Measurements from ENCODE around the gene FRMD4A.

Gene FRMD4A

DNA sequence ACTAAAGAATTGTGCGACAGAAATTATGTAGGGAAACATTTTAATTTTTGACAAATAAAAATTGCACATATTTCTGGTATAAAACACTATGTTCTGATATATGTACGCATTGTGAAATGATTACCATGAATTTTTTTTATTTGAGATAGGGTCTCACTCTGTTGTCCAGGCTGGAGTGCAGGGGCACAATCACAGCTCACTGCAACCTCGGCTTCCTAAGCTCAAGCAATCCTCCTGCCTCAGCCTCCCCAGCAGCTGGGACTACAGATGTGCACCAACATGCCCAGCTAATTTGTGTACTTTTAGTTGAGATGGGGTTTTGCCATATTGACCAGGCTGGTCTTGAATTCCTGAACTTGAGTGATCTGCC, 149.2 kb downstream of the FRMD4A start:
- DNase-seq, result no peak

DNA sequence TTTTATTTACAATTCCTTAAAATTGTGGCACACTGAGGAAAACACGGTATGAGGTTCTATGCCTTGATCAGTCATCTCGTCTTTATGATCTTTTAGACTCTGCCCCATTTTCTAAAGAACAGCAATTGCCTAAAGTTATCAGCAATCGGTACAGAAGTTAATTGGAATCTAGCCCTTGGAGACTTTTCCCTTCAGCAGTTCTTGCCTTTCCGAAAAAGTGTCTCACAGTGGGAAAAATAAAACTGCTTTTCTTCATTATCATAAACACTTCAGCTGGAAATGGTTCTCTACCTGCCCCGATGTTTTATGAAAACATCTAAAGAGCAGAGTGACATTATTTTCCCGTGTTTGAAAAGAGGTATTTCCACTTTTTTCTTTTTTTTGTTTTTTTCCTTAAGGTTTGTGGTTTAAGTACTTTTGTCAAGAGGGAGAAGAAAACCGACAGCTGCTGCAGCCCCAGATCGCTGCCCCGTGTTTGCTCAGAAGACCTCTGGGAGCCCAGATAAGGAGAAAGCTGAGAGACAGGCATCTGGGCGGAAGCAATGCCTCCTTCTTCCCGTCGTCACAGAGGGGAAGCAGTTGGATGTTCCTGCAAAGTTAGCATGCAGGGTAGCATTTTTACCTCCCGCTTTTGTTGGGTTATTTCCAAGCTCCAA, 149.7 kb downstream of the FRMD4A start:
- DNase-seq, result no peak

DNA sequence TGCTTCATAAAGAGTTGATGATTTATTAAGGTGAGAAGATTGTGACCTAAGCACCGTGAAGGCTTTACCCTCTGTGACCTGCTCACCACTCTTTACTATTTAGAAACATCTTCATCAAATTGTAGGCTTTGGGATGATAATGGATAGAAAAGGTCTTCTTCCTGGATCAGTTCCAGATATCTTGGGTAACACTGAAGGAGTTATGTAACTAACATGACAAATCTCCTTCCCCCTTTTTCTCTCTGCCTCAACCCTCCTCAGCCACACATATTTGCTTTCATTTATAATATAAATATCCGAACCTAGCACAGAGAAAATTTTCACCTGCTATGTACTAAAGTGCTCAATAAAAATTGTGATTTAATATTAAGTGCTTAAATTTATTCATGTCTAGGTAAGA, 151.5 kb downstream of the FRMD4A start:
- DNase-seq, result no peak

DNA sequence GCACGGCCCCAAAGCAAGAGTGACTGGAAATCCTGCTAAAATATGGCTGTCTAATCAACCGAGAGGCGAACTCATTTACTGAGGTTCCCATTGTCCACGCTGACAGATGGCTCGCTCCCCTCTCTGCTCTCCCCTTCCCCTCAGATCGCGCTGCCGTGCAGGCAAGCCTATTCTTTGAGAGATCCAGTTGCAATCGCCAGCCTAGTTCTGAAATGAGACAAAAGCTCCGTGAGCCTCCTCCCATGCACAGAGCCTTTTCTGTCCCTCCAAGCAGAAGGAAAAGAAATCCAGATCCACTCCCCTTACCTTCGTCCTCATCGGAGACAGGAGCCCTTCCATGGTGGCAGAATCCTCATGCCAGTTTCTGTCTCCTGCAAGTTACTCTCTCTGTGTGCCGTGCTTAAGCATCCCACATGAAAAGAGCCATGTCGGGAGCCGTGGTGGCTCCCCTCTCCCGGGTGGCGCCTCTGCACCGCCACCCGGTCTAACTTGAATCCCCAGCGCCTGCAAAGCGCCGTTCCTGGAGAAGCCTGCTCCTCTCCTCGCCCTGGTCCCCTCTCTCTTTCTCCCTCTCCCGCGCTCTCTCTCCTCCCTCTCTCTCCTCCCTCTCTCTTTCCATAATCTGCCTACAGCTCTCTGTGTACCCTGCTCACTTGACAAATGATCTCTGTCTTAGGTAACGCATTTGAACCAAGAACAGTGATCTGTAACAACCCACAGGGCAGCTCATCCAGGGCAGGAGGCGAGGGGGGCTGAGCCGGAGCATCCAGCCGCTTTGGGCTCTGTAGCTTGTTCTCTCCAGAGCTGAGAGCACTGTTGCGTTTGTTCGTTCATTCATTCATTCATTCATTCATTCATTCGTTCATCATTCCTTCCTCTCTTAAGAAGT, 156.8 kb downstream of the FRMD4A start:
- no peak for DNase-seq

DNA sequence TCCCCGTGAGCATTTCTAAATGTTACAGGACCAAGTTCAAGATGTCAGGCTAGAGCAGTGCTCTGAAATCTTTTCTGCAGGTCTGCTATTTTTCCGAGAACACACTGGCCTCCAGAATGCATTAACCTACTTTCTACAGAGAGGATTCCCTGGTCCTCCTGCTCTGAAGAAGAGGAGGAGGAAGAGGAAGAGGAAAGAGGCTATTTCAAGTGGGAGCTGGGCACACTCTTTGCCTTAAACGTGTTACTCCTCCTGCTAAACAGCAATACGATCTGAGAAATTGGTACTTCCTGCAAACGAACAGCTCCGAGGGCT, 157.4 kb downstream of the FRMD4A start:
- peak in 1 of 5 donors; percentile 2 for DNase-seq

DNA sequence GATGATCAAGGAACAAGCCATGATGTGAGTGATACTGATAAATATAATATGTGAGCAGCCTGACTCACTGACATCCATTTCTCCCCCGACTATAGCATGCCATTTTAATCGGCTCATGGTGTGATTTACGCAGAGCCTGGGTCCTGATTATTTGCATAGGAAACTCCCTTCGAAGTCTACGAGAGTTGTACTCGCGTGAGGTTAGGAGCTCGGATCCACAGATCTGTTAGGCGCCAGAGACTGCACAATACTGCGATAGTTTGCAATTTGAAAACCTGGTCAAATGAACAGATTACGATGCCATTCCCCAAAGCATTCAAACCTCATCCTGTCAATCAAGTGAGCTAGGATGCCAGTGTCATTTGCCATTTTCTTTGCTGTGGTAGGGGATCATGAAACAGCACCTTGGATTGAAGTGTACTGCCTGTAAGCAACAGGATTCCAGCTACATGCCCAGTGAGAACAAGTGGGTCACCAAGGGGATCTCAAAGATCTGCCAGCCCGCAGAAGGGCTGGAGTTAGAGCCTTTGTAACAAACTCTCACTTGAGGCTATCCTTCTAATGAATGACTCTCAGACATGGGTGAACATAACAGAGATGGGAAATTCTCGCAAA, 158.3 kb downstream of the FRMD4A start:
- DNase-seq, result no peak

DNA sequence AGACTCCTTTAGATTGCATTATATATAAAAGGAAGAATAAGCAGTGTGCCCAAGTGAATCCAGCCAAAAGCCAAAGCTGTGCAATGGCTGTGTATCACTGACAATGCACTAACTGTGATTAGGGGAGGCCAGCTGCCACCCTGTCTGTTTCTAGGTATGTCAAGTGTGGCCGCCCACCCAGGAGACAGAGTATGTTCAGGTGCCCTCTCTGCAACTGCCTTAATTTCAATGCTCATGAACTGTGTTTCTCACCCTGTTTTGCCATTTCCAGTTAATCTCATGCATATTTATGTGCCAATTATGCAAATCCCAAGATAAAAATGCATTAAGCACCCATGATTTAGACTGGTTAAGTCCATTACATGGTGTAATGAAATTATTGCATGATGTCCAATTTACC, 159.4 kb downstream of the FRMD4A start:
- DNase-seq, result no peak

DNA sequence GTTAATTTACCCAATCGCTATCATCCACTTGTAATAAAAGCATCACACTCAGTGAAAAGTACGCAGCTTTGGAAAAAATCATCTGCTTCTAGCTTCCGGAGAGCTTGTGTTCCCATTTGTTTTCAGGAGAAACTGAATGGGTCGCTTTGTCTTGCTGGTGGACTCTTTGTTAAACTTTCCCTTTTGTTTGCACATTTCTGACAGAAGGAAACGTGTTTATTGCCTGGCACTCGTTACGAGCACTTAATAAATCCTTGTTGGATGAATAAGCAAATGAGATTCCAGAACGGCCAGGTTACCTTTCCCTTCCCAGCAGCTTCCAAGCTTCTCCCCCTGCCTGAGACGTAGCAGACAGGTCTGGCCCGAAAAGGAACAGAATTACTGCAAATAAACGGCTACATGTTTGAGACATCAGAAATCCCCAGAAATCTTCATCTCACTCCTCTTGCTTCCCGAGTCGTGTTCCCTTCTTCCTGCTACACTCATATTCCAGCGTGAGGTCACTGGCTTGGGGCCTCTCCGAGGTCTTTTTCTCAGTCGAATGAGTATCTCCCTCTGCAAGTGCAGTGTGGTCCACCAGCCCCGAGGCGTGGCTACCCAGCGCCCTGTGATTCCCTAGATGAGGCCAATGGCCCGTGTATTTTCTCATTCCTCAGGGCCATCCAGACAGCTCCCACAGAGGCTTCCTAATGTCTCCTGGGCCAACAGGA, 167.2 kb downstream of the FRMD4A start:
- no peak for DNase-seq

DNA sequence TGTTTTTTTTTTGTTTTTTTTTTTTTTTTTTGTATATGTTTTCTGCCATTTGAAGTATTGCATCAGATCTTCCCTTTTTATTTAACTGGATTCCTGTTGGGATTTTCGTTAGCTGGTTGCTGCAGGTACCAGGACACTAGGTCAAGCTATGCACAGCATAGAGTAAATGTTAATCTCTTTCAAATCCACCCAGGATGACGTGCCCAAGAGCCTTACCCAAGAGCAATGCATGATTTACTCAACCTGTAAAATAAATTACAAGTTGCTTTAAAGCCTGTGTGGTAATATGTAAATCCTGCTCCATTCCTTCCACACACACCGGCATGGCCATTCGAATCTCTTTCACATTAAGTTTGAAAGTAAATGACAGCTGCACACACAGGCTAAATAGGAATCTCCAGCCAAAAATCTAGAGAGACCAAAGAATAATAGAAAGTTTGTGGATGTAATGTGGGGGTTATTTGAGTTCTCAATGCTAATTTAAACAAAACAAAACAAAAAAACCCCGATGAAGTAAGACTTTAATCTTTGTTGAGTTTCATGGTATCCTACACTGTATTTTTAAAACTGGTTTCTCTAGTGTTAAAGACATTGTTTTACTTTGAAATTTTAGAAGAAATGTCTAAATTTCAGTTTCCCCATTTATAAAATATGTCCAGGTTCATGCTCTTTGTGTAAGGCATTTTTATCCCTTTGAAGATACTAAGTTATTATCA, 167.9 kb downstream of the FRMD4A start:
- DNase-seq, result no peak

DNA sequence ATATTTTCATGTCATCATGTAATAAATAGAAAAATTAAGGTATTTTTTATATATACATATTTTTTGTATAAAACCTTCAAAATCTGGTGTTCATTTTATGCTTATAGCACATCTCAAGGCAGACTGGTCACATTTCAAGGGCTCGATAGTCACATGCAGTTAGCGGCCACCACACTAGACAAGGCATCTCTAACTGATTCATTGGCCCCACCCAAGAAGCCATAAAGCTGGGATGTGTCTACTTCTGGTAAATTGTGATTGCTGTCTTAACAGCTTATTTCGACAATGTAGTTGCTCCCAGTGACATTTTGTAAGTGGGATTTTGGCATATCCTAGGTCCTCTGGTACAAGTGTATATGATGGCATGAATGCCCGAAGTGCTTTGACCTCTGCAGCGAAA, 168.7 kb downstream of the FRMD4A start:
- DNase-seq, result no peak

DNA sequence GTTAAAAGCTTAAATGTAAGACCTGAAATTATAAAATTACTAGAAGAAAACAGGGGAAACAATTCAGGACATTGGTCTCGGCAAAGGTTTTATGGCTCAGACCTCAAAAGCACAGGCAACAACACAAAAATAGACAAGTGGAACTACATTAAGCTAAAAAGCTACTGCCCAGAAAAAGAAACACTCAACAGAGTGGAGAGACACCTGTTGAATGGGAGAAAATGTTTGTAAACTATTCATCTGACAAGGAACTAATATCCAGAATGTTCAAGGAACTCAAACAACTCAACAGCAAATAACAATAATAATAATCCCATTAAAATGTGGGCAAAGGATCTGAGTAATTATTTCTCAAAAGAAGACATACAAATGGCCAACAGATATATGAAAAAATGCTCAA, 170.4 kb downstream of the FRMD4A start:
- DNase-seq, result no peak

DNA sequence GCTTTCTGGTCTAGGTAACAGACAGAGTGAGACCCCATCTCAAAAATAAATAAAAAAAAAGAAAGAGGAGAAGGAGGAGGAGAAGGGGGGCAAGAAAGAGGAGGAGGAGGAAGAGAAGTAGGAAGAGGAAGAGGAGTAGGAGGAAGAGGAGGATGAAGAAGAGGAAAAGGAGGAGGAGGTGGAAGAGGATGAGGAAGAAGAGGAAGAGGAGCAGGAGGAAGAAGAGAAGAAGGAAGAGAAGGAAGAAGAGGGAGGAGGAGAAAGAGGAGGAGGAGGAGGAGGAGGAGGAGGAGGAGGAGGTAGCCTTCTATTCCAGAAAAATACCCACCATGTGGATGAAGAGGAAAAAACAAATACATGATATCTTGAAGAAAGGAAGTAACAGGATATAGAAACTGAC, 172.1 kb downstream of the FRMD4A start:
- no peak for DNase-seq

DNA sequence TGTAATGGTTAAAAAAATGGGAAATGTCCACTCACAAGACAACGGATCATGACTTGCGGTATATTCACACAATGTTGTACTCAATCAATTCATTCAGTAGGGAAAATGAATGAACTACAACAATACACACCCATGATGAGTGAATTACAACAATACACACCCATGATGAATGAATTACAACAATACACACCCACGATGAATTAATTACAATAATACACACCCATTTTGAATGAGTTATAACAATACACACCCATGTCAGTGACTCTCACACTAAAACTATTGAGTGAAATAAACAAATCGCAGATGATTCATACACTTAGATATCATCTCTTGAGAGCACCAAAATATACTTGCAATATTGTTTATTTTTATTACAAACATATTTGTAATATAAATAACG, 174.6 kb downstream of the FRMD4A start:
- no peak for DNase-seq

DNA sequence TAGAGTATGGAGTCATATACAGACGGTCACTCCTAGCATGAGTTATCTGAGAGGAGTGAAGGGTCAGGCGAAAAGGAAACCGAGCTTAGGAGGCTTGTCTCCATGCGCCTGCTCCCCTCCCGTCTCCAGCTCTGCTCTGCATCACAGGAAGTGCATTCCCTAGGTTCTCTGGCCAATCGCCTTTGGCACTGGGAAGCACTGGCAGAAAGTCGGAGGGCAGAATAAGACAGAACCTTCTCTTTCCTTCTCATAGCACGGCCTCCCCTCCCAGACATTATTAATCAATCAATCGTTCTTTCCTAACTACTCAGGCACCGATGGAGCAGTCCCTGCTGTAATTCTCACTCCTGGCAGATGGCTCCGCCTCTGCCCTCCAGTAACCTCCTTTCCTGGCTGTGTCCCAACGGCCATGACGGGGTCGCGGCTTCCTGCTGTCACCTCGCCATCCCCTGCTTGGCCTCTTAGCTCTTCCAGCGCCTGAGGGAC, 177.1 kb downstream of the FRMD4A start:
- no peak for DNase-seq

DNA sequence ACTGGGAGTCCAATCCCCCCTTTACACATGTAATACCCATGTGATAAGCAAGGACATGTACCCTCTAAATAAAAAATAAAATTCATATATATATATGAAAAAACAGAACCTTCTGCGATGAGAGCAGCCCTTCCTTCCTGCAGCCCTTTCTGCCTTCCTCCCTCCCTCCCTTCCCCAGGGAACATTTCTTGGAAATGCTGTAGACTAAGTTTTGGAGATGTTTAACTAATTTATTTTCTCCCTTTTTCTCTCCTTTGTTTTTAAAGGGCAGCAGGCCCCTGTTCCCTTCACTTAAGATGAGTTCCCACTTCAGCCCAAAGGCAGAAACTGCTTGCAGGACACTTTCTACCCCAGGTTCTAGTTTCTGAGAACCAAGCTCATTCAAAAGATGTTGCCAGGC, 179.2 kb downstream of the FRMD4A start:
- DNase-seq, result no peak

DNA sequence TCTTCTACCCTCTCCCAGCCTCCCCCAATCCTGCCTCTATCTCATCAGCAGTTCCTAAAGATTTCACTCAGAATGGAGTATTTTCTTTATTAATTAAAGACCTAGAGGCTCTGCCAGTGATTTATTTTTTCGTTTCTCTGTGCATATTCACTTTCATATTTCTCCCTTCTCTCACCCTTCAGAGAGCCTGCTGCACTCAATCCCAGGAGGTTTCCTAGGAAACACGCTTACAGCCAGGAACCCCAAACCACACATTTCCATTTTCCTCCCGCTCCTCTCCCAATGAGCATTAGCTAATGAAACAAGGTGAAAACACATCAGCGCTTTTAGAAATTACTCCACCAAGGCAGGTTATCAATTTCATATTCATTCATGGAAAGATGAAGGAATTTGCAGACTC, 180.2 kb downstream of the FRMD4A start:
- DNase-seq, result no peak

DNA sequence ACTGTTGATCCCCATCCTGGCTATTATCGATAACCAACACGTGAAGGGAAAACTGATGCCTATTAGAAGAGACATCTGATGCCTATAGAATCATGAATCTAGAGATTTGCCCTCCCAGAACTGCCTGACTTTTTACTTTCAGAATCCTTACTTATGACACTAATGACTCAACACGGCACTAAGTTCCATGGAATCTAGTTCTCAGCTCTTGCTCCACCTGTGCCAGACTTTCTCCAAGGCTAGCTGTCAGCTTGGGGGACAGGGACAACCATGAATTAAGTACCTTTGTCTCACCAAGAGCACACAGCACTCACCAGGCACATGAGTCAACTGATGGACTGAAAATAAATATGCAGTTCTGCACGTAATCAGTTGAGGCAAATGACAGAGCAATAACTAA, 184.2 kb downstream of the FRMD4A start:
- no peak for DNase-seq

DNA sequence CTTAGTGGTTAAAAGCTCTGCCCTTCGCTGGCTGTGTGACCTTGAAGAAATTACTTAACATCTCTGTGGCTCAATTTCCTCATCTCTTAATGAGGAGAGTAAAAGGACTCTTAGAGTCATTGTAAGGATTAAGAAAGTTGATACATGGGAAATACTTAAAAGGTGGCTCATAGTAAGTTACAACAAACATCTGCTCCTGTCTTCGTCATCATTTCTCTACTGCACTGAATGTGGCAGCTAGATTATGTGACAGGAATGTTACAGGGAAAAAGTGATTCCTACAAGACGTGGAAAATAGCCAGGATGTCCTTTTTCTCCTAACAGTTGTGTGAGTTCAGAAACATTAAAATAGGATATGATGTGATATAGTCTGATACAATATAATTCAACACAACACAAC, 184.7 kb downstream of the FRMD4A start:
- DNase-seq, result no peak

DNA sequence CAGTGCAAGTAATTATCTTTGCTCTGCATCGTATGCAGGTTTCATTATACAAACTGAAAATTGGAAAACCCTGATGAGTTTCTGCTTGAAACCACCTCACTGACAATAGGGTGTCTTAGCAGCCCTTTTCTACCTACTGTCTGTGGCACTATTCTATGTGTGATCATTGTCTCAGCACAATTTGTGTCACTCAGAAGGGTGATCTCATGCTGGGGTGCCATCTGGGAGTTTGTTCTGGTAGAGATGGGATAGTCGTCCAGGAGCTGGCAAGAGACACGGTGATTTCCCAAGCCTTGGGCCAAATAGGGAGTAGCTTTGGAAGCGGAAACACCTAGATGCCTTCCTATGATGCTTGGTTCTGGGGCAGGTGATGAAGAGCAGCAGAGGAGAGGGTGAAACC, 186.3 kb downstream of the FRMD4A start:
- no peak for DNase-seq

DNA sequence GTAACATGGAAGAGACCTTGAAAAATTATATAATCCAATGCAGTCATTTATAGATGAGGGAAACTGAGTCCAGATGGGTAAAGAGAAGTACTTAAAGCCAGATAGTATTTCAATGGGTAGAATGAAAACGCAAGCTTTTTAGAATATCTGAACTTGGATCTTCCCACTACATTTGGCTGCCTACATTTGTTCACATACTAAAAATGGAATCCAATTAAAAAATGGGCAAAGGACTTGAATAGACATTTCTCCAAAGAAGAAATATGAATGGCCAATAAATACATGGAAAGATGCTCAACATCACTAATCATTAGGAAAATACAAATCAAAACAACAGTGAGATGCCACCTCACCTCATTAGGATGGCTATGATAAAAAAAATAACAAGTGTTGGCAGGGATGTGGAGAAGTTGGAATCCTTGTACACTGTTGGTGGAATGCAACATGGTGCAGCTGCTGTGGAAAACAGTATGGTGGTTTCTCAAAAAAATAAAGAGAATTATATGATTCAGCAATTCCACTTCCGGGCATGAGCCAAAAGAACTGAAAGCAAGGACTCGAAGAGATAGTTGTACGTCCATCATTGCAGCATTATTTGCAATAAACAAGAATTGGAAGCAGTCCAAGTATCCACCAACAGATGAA, 188.0 kb downstream of the FRMD4A start:
- no peak for DNase-seq

DNA sequence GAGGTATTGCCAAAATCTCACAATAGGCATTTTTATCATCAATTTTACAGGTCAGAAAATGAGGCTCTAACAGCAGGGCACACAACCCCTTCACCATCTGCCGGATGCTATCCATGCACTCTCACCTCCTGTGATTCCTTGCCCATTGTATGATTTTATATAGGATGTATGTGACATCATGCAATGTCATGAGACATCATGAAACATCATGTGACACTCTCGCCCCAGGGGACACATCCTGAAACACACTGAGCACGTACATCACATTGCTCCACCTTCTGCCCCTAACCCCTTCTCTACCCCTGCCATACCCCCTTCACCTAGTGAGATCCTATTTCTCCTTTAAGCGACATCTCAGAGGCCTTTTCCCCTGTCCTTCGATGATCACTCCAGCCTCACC, 189.4 kb downstream of the FRMD4A start:
- DNase-seq, result no peak

DNA sequence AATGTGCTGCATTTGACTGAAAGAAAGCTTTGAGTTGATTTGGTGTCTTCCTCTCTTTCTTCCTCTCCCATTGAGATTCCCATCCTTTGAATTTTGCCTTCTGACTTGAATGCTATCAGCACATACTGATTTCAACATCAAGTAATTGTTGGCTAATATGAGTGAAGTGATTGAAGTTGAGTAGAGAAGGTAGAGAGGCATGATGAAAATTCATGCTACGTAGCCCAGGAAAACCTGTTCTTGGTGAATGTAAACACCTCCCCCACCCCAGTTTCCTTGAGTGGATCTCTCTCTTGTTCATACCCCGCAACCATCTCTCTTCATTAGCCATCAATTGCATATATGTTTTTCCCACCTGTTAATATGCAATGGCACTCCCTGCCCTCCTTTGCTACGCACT, 193.3 kb downstream of the FRMD4A start:
- no peak for DNase-seq

Data from T-helper 1 cell (primary cell).